NCI-H748 (cell line): Measurements from ENCODE around the gene MOCS2.
"Not testable (repeated sequence)": the region's sequence is repeated elsewhere in the genome, so short reads cannot be mapped to it uniquely, and the experiment has no call there.

Experiments
- DNase-seq: peaks from one replicate; lab custom pipeline; 2025; ENCODE audit not compliant: unreplicated experiment; lab: John Stamatoyannopoulos, UW

MOCS2 gene

GRCh38 chr5:53109443-53110127 is at the start of gene MOCS2:
Gene MOCS2 (minus strand): TSS chr5:53109757. CDS start chr5:53107174, 2,583 bp downstream.
- peak; percentile 92 for DNase-seq

- DNase-seq: no peak
These were observed 42.3 kb upstream of the MOCS2 start for GRCh38 chr5:53151713-53152458.

DNA sequence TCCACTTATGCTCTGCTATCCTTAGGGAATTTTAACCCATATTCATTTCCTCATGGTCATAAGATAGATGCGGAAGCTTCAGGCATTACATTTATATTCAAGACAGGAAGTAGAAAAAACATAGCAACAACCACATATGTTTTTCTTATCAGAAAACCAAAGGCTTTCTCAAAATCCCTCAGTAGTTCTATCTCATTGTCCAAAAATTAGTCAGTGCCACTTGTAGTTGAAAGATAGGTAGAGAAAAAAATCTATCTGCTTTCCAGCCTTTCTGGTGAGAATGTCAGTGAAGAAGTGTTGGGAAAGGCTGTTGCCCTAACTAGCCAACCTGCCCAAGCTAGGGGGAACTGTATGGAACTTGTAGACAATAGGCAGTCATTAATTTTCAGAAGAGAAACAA is 23.5 kb upstream of the MOCS2 start:
- DNase-seq: no peak

DNA sequence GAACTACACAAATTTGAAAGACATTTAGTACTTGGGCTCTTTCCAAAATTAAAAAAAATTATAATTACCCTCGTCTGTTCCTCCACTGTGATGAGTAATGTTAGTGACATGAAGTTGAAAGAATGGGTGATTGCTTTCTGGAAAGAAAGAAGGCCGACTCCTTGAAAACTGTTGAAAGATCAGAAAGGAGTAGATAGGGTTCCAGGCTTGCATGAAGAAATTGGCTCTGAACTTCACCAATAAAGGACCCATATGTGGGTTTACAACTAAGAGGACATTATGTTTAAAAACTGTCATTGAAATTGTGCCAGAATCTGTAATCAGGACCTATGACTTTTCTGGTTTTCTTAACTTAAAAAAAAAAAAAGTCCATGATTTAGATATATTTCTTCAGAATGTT is 20.7 kb upstream of the MOCS2 start:
- no peak for DNase-seq

DNA sequence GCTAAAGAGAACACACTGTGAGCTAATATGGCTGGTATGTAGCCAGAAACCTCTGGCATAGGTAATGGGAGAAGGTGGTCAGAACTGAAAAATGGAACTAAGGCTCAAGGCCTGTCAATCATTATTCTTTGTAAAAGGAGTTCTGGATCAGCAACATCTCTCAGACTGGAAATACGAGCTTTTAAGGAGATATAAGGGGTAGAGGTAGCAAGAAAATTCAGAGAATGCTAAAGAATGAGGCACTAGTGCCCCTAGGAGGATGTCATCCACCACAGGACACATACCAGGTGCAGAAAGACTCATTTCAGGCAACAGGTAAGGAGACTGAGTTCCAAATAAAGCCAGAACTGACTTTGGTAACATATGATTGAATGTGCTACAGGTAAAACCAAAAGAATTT is 18.9 kb upstream of the MOCS2 start:
- DNase-seq: no peak

- no peak for DNase-seq
These were observed 17.6 kb upstream of the MOCS2 start for GRCh38 chr5:53127107-53127506.

- DNase-seq: no peak
These were observed 17.0 kb upstream of the MOCS2 start for GRCh38 chr5:53126521-53126920.

DNA sequence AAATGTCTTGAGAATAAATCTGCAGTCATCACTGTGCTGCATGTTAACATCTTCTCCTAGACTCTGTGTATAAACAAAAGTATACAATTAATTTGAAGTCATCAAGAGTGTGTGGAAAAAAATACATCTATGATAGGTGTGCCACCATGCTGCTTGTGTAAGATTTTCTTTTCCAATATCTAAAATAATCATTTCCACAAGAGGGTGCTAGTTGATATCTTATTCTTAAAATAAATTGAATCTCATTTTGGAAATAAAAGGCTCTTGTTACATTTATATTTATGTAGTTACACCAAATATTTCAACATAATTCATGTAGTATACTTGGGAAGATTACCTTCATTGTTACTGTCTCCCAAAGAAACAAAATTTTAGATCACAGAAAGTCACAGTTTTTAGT is 14.1 kb upstream of the MOCS2 start:
- DNase-seq: no peak

GRCh38 chr5:53120165-53120564 is 10.6 kb upstream of the MOCS2 start:
- DNase-seq: no peak

GRCh38 chr5:53118879-53119278 is 9.3 kb upstream of the MOCS2 start:
- DNase-seq: no peak

DNA sequence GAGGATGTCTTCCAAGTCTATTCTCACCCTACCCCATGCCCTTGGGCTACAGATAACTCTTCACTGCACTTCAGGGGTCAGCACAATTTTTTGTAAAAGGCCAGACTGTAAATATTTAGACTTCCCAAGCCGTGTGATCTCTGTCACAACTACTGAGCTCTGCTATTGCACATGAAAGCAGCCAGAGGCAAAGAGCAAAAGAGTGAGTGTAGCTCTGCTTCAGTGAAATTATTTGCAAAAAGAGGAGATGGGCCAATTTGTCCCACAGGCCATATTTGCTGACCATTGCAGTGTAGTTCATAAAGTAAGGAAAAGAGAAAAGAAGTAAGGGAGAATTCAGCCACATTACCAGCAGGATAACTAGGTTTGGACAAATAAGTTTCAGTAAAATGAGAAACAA is 7.0 kb upstream of the MOCS2 start:
- no peak for DNase-seq

- DNase-seq: no peak
These were observed 5.4 kb upstream of the MOCS2 start for GRCh38 chr5:53114988-53115387.

GRCh38 chr5:53113947-53114346 is 4.4 kb upstream of the MOCS2 start:
- DNase-seq: no peak

DNA sequence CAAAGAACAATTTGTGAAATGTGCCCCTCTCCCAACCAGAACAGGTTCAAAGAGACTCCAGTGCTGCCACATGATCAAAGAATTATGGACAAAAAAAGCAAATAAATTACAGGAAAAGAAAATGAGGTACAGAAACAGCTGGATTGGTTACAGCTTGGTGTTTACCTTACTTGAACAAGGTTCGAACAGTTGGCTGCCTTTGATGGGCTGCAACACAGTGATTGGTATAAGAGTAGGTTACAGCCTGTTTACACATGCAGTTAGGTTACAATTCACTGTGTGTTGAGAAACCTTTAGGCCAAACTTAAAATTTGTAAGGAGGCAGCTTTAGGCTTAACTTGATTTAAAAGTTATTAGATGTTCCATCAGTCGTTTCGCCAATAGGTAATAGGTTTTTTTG is 3.4 kb upstream of the MOCS2 start:
- no peak for DNase-seq

DNA sequence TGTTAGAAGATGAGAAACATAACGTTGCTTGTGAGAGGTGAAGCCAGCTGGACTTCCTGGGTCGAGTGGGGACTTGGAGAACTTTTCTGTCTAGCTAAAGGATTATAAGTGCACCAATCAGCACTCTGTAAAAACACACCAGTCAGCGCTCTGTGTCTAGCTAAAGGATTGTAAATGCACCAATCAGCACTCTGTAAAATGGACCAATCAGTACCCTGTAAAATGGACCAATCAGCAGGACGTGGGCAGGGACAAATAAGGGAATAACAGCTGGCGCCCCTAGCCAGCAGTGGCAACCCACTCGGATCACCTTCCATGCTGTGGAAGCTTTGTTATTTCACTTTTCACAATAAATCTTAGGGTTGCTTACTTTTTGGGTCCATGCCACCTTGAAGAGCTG is 2.8 kb upstream of the MOCS2 start:
- not testable (repeated sequence) for DNase-seq

- DNase-seq: no peak
These were observed 1.6 kb upstream of the MOCS2 start for GRCh38 chr5:53111139-53111538.

- no peak for DNase-seq
These were observed 599 bp upstream of the MOCS2 start for GRCh38 chr5:53110156-53110555.

DNA sequence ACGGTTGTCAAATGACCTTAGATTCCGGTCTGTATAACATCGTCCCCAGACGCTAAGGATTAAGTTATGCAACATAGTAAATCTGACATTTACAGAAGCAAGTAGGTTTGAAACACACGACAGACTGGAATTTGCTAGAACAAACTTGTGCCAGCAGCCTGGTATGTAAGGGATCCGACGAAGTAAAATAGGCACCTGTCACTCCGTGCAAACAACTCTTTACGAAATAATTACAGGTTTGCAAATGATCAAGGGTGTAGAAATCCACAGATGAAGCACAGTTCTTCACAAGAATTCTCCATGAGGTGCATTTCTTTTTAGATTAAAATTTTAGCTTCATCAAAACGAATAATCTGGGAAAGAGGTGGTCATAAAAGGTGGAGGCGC is 508 bp downstream of the MOCS2 start:
- DNase-seq: peak; percentile 71

GRCh38 chr5:53105611-53106300 is 3.8 kb downstream of the MOCS2 start:
- DNase-seq: no peak

DNA sequence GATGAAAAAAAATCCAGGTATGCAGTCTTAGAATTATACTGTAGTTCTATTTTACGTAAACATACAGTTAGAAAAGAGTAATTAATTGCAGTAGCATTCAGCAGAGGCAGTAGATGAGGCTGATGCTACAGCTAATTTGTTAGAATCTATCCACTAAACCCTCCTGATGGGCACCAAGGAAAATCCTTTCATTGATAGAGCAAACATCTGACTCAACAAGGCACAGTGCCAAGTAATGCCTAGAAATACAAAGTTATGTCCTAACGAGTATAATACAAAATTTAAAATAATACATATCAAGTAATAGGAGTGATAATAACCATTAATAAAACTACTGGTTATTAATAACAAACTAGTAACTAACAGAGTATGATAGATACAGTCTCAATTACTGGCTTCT is 9.0 kb downstream of the MOCS2 start:
- no peak for DNase-seq

- no peak for DNase-seq
These were observed 10.0 kb downstream of the MOCS2 start for GRCh38 chr5:53099546-53099945.

- DNase-seq: peak; percentile 46
These were observed 13.5 kb downstream of the MOCS2 start for GRCh38 chr5:53095931-53096525.
